ENCODE measurements around the gene RDH13. TPM values are rescaled to one million over a fixed set of nuclear protein-coding genes. Genes with fewer than 3 reads are reported as not detected.
"Not testable (repeated sequence)": the region's sequence is repeated elsewhere in the genome, so short reads cannot be mapped to it uniquely, and the experiment has no call there.

The RDH13 gene
- total and polyA plus RNA-seq, 2 of the 8 experiments (the other 6 are each of a cell fraction or from before 2014, with no cell fraction given) = 15.9 to 31.5 TPM

GRCh38 chr19:55040654-55041053 is 22.3 kb downstream of the RDH13 start:
- CTCF ChIA-PET (ENCODE audit: partially characterized antibody); H4K20me1 ChIP-seq (replicated peaks in 1 of 2; ENCODE audit: control insufficient read depth in 1 of 2, insufficient read depth in 2 of 2, low read length in 2 of 2); H3K4me3 ChIP-seq (ENCODE audit: extremely low read depth in 1 of 4, insufficient read depth in 2 of 4, low read depth in 3 of 4, low read length in 4 of 4); H2BK20ac ChIP-seq (ENCODE audit: low read length); H2BK15ac ChIP-seq (ENCODE audit: low read length); H2BK120ac ChIP-seq (replicated peaks; ENCODE audit: low read depth, low read length); H3K23me2 ChIP-seq (ENCODE audit: low read depth, low read length); H3K9me3 ChIP-seq (ENCODE audit: insufficient read depth in 2 of 2, low read depth in 1 of 2, low read length in 1 of 2); H3K4ac ChIP-seq (replicated peaks; ENCODE audit: insufficient read length, low read depth, low read length); H2BK12ac ChIP-seq (ENCODE audit: low read depth, low read length); H3K79me2 ChIP-seq (ENCODE audit: control insufficient read depth in 1 of 2, insufficient read depth in 2 of 2, low read length in 2 of 2); H4K91ac ChIP-seq (replicated peaks; ENCODE audit: insufficient read length, low read length); H2AFZ ChIP-seq (ENCODE audit: low read length); H3K56ac ChIP-seq (replicated peaks; ENCODE audit: insufficient read length, low read depth, low read length); H4K8ac ChIP-seq (ENCODE audit: extremely low read depth, insufficient read depth, low read length); H2BK5ac ChIP-seq (ENCODE audit: low read depth, low read length); H3K79me1 ChIP-seq (ENCODE audit: low read depth, low read length); H3K27me3 ChIP-seq (replicated peaks in 1 of 4; ENCODE audit: control insufficient read depth in 3 of 4, extremely low read depth in 1 of 4, insufficient read depth in 3 of 4, low read length in 3 of 4); H3K9ac ChIP-seq (replicated peaks in 1 of 4; ENCODE audit: extremely low read depth in 1 of 4, low read depth in 3 of 4, low read length in 3 of 4); H3K14ac ChIP-seq (ENCODE audit: insufficient read length); H3K18ac ChIP-seq (ENCODE audit: extremely low read depth, low read length); H3K4me2 ChIP-seq (ENCODE audit: insufficient read depth in 1 of 2, low read depth in 2 of 2, low read length in 2 of 2); FAIRE-seq; DNase-seq (ENCODE audit: low read depth in 1 of 2, low spot score in 2 of 2); H3K23ac ChIP-seq (ENCODE audit: insufficient read length); H3K27ac ChIP-seq (ENCODE audit: low read depth, low read length); H4K5ac ChIP-seq (ENCODE audit: insufficient read length, low read depth, low read length); H2AK5ac ChIP-seq (ENCODE audit: low read depth, low read length); H3K4me1 ChIP-seq (replicated peaks in 1 of 4; ENCODE audit: control insufficient read depth in 3 of 4, insufficient read depth in 4 of 4, low read length in 3 of 4): not testable (repeated sequence)
- H3K36me3 ChIP-seq (ENCODE audit: control insufficient read depth in 2 of 4, insufficient read depth in 4 of 4, low read length in 3 of 4) = peaks cover 4 to 30% (median 14%) of the 10 kb centered on the region in 4 experiments
- WGBS, 2 experiments (ENCODE audit: extremely low coverage in 1 of 2, insufficient coverage in 1 of 2, insufficient read length in 1 of 2, insufficient replicate concordance in 2 of 2, low coverage in 1 of 2, low lambda C conversion rate in 2 of 2, missing lambda C conversion rate in 1 of 2) = 80% methylated on average over 12 of the region's 12 CpGs; no CpG with 5 or more reads in 1 of the 2 experiments
- POLR2A ChIA-PET (ENCODE audit: partially characterized antibody) = interaction anchor here (1.0 kb wide), 1 partner anchor 156 kb away, joined by 3 read pairs; no protein-coding TSS in a partner anchor

- POLR2A ChIA-PET (ENCODE audit: partially characterized antibody) = interaction anchor here (0.8 to 1.5 kb wide), 3 partner anchors 9 to 146 kb away, joined by 3 to 6 read pairs (median 3); no protein-coding TSS in a partner anchor
- WGBS, 2 experiments (ENCODE audit: extremely low coverage in 1 of 2, insufficient coverage in 1 of 2, insufficient read length in 1 of 2, insufficient replicate concordance in 2 of 2, low coverage in 1 of 2, low lambda C conversion rate in 2 of 2, missing lambda C conversion rate in 1 of 2) = 87% methylated on average over 6 of the region's 6 CpGs; no CpG with 5 or more reads in 1 of the 2 experiments
- FAIRE-seq = not testable (repeated sequence)
Observed at GRCh38 chr19:55037603-55038002, 25.3 kb downstream of the RDH13 start.

More at GRCh38 chr19:55037603-55038002, 25.3 kb downstream of the RDH13 start:
- H2BK120ac ChIP-seq (replicated peaks; ENCODE audit: low read depth, low read length); H2BK5ac ChIP-seq (ENCODE audit: low read depth, low read length); H3K4me1 ChIP-seq (replicated peaks in 1 of 4; ENCODE audit: control insufficient read depth in 3 of 4, insufficient read depth in 4 of 4, low read length in 3 of 4); H3K4ac ChIP-seq (replicated peaks; ENCODE audit: insufficient read length, low read depth, low read length); H3K27me3 ChIP-seq (replicated peaks in 1 of 4; ENCODE audit: control insufficient read depth in 3 of 4, extremely low read depth in 1 of 4, insufficient read depth in 3 of 4, low read length in 3 of 4); H4K5ac ChIP-seq (ENCODE audit: insufficient read length, low read depth, low read length); H3K23me2 ChIP-seq (ENCODE audit: low read depth, low read length); H3K56ac ChIP-seq (replicated peaks; ENCODE audit: insufficient read length, low read depth, low read length); H3K79me1 ChIP-seq (ENCODE audit: low read depth, low read length); H3K14ac ChIP-seq (ENCODE audit: insufficient read length); H3K4me3 ChIP-seq (ENCODE audit: extremely low read depth in 1 of 4, insufficient read depth in 2 of 4, low read depth in 3 of 4, low read length in 4 of 4); H4K91ac ChIP-seq (replicated peaks; ENCODE audit: insufficient read length, low read length); H3K9ac ChIP-seq (replicated peaks in 1 of 4; ENCODE audit: extremely low read depth in 1 of 4, low read depth in 3 of 4, low read length in 3 of 4); H3K4me2 ChIP-seq (ENCODE audit: insufficient read depth in 1 of 2, low read depth in 2 of 2, low read length in 2 of 2); H2AK5ac ChIP-seq (ENCODE audit: low read depth, low read length); H2BK15ac ChIP-seq (ENCODE audit: low read length); H3K18ac ChIP-seq (ENCODE audit: extremely low read depth, low read length); H3K23ac ChIP-seq (ENCODE audit: insufficient read length); H4K20me1 ChIP-seq (replicated peaks in 1 of 2; ENCODE audit: control insufficient read depth in 1 of 2, insufficient read depth in 2 of 2, low read length in 2 of 2); H2BK20ac ChIP-seq (ENCODE audit: low read length); H2AFZ ChIP-seq (ENCODE audit: low read length); H3K27ac ChIP-seq (ENCODE audit: low read depth, low read length); DNase-seq (ENCODE audit: low read depth in 1 of 2, low spot score in 2 of 2); H4K8ac ChIP-seq (ENCODE audit: extremely low read depth, insufficient read depth, low read length); H3K9me3 ChIP-seq (ENCODE audit: insufficient read depth in 2 of 2, low read depth in 1 of 2, low read length in 1 of 2); H3K79me2 ChIP-seq (ENCODE audit: control insufficient read depth in 1 of 2, insufficient read depth in 2 of 2, low read length in 2 of 2); H2BK12ac ChIP-seq (ENCODE audit: low read depth, low read length): not testable (repeated sequence)
- H3K36me3 ChIP-seq (ENCODE audit: control insufficient read depth in 2 of 4, insufficient read depth in 4 of 4, low read length in 3 of 4) = peaks cover 0 to 11% (median 2%) of the 10 kb centered on the region in 4 experiments; a peak in 5 of 8 replicates
- CTCF ChIA-PET (ENCODE audit: partially characterized antibody) = interaction anchor here (1.0 to 2.1 kb wide), 2 partner anchors 9 to 14 kb away, joined by 3 to 7 read pairs; no protein-coding TSS in a partner anchor
